K562 (cell line): Measurements from ENCODE around the gene PCDH12. TPM values are rescaled to one million over a fixed set of nuclear protein-coding genes. Genes with fewer than 3 reads are reported as not detected.

Experiments used
- ARHGAP35 ChIP-seq: fragments of 450-650 bp; IDR thresholded peaks from 2 replicates; pipeline ENCODE4 v1.6.1; 2018; ENCODE audit not compliant: partially characterized antibody
- ATF3 ChIP-seq, 2 experiments: fragments of 450-650 bp in 1 of 2; sonication (generic) in 1 of 2; formaldehyde crosslinking in 1 of 2; IDR thresholded peaks in 1 of 2; conservative IDR thresholded peaks in 1 of 2; 2 replicates each; pipeline versions ENCODE4 v1.6.1 to v1.8.1; 2016 to 2023; ENCODE audit warnings: mild to moderate bottlenecking in 2 of 2, moderate library complexity in 2 of 2, inconsistent platforms in 1 of 2, missing genetic modification reagents in 1 of 2
- EGR1 ChIP-seq: fragments of 450-650 bp; conservative IDR thresholded peaks from 2 replicates; pipeline ENCODE4 v1.6.1; 2017; ENCODE audit warnings: mild to moderate bottlenecking
- HDAC3 ChIP-seq: fragments of 450-650 bp; IDR thresholded peaks from 2 replicates; pipeline ENCODE4 v1.6.1; 2018; ENCODE audit warnings: borderline replicate concordance, mild to moderate bottlenecking, moderate library complexity; ENCODE audit not compliant: partially characterized antibody
- HLTF ChIP-seq: fragments of 450-650 bp; IDR thresholded peaks from 2 replicates; pipeline ENCODE4 v1.6.1; 2016
- HNRNPK ChIP-seq: fragments of 200-400 bp; formaldehyde crosslinking; IDR thresholded peaks from one replicate; pipeline ENCODE4 v1.6.1; 2018; ENCODE audit warnings: mild to moderate bottlenecking, low read depth, low read length; ENCODE audit not compliant: poor library complexity, severe bottlenecking
- SIRT6 ChIP-seq: IDR thresholded peaks from one replicate; pipeline ENCODE4 v1.6.1; 2012; ENCODE audit warnings: low read depth, mild to moderate bottlenecking, control low read depth, inconsistent platforms, low read length, moderate library complexity
- SNRNP70 ChIP-seq: fragments of 200-400 bp; formaldehyde crosslinking; optimal IDR thresholded peaks from 2 replicates; pipeline ENCODE3; 2017; ENCODE audit warnings: low read depth, low read length
- SOX6 ChIP-seq: fragments of 450-650 bp; IDR thresholded peaks from 2 replicates; pipeline ENCODE4 v1.6.1; 2014; ENCODE audit warnings: mild to moderate bottlenecking
- ZBTB34 ChIP-seq: fragments of 250-450 bp; sonication (Bioruptor Pico); IDR thresholded peaks from 2 replicates; pipeline ENCODE4 v1.8.0; 2021; ENCODE audit warnings: mild to moderate bottlenecking, moderate library complexity
- ZNF518B ChIP-seq: fragments of 250-450 bp; sonication (Bioruptor Pico); IDR thresholded peaks from 2 replicates; pipeline ENCODE4 v1.5.0; 2021; ENCODE audit warnings: mild to moderate bottlenecking, moderate library complexity
- ZNF668 ChIP-seq: fragments of 250-450 bp; sonication (Bioruptor Pico); IDR thresholded peaks from 2 replicates; pipeline ENCODE4 v1.8.0; 2022; ENCODE audit warnings: mild to moderate bottlenecking, inconsistent platforms
- polyA plus RNA-seq, 8 experiments: library from polyadenylated mRNA; depleted of rRNA in 4 of 8; stranded (reverse) in 5 of 8; unstranded in 3 of 8; fragments of >200 nt; fragmentation: Nextera tagmentation in 2 of 8; fragmentation: Illumina TruSeq in 1 of 8; extraction: Ambion mirVana in 2 of 8; extraction: Trizol in 1 of 8; gene quantifications; 2 replicates each; pipeline versions ENCODE4 v1.2.1 to v1.2.3, GENCODE V29; 2011 to 2014; ENCODE audit warnings: inconsistent platforms in 1 of 8, missing spikeins in 1 of 8
- total RNA-seq, 7 experiments: library from RNA; depleted of rRNA in 6 of 7; stranded (reverse); fragments of >200 nt in 6 of 7; fragmentation: Illumina TruSeq in 2 of 7; extraction: Trizol in 2 of 7; gene quantifications; 2 replicates each; pipeline versions ENCODE4 v1.2.1 to v1.2.3, GENCODE V29; 2011 to 2021; ENCODE audit warnings: low replicate concordance in 1 of 7
- TF ChIP-seq, protein P1 (sequence below): sonication (generic); formaldehyde crosslinking; IDR thresholded peaks from 2 replicates; pipeline ENCODE4 v1.8.1; 2023; ENCODE audit warnings: mild to moderate bottlenecking, missing genetic modification reagents
- TF ChIP-seq, protein P2 (sequence below): conservative IDR thresholded peaks from 2 replicates; pipeline ENCODE4 v1.6.1; 2011; ENCODE audit warnings: low read depth, mild to moderate bottlenecking, low read length; ENCODE audit not compliant: control insufficient read depth
- TF ChIP-seq, protein P3 (sequence below): sonication (generic); formaldehyde crosslinking; IDR thresholded peaks from 2 replicates; pipeline ENCODE4 v1.8.1; 2022; ENCODE audit warnings: missing genetic modification reagents

Gene PCDH12
- total and polyA plus RNA-seq, 9 of the 15 experiments (the other 6 are each of a cell fraction or from before 2014, with no cell fraction given) = 0.01 to 0.04 (median 0.01) TPM; not detected in 4

- TF ChIP-seq, protein P1, sequence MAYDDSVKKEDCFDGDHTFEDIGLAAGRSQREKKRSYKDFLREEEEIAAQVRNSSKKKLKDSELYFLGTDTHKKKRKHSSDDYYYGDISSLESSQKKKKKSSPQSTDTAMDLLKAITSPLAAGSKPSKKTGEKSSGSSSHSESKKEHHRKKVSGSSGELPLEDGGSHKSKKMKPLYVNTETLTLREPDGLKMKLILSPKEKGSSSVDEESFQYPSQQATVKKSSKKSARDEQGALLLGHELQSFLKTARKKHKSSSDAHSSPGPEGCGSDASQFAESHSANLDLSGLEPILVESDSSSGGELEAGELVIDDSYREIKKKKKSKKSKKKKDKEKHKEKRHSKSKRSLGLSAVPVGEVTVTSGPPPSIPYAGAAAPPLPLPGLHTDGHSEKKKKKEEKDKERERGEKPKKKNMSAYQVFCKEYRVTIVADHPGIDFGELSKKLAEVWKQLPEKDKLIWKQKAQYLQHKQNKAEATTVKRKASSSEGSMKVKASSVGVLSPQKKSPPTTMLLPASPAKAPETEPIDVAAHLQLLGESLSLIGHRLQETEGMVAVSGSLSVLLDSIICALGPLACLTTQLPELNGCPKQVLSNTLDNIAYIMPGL (CRISPR knock-in tag) = peak; percentile 89
- peak; percentile 41 for TF ChIP-seq EGR1
- no peak for TF ChIP-seq SIRT6
- peak; percentile 94 for TF ChIP-seq HNRNPK
- TF ChIP-seq ARHGAP35 = no peak
- TF ChIP-seq ZNF668 (CRISPR knock-in tag) = no peak
- TF ChIP-seq SNRNP70 = no peak
- TF ChIP-seq ZNF518B (CRISPR knock-in tag) = no peak
- peak; percentile 26; the same call in 1 of the 2 replicates for TF ChIP-seq SOX6
- TF ChIP-seq HLTF = no peak
- no peak for TF ChIP-seq HDAC3
- TF ChIP-seq ZBTB34 (CRISPR knock-in tag) = no peak
- no peak for TF ChIP-seq ATF3 (IDR thresholded peaks at IDR 0.05)
- TF ChIP-seq ATF3 (CRISPR knock-in tag; conservative IDR thresholded peaks at IDR 0.05) = no peak
- TF ChIP-seq, protein P2, sequence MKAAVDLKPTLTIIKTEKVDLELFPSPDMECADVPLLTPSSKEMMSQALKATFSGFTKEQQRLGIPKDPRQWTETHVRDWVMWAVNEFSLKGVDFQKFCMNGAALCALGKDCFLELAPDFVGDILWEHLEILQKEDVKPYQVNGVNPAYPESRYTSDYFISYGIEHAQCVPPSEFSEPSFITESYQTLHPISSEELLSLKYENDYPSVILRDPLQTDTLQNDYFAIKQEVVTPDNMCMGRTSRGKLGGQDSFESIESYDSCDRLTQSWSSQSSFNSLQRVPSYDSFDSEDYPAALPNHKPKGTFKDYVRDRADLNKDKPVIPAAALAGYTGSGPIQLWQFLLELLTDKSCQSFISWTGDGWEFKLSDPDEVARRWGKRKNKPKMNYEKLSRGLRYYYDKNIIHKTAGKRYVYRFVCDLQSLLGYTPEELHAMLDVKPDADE = peak; percentile 69
- TF ChIP-seq, protein P3, sequence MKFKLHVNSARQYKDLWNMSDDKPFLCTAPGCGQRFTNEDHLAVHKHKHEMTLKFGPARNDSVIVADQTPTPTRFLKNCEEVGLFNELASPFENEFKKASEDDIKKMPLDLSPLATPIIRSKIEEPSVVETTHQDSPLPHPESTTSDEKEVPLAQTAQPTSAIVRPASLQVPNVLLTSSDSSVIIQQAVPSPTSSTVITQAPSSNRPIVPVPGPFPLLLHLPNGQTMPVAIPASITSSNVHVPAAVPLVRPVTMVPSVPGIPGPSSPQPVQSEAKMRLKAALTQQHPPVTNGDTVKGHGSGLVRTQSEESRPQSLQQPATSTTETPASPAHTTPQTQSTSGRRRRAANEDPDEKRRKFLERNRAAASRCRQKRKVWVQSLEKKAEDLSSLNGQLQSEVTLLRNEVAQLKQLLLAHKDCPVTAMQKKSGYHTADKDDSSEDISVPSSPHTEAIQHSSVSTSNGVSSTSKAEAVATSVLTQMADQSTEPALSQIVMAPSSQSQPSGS (CRISPR knock-in tag) = no peak
These were observed 11.1 kb upstream of the PCDH12 start, which contains the start of gene RNF14 (continued) for GRCh38 chr5:141968914-141969608.
